Liver (tissue), 3 donors: Measurements from ENCODE around the gene TOMM22.

Experiments used
- EGR1 ChIP-seq, 2 donors: IDR thresholded peaks; 2 replicates each; pipeline ENCODE4 v1.6.1; 2016 to 2018; ENCODE audit warnings: antibody characterized with exemption in 2 of 2, low read depth in 2 of 2
- JUND ChIP-seq, 2 donors: IDR thresholded peaks; 2 replicates each; pipeline ENCODE4 v1.6.1; 2016; ENCODE audit warnings: antibody characterized with exemption in 2 of 2
- RAD21 ChIP-seq, 2 donors: IDR thresholded peaks; 2 replicates each; pipeline ENCODE4 v1.6.1; 2016; ENCODE audit warnings: antibody characterized with exemption in 2 of 2, mild to moderate bottlenecking in 2 of 2
- SP1 ChIP-seq: IDR thresholded peaks from 2 replicates; pipeline ENCODE4 v1.6.1; 2018; ENCODE audit warnings: antibody characterized with exemption, mild to moderate bottlenecking
- YY1 ChIP-seq: IDR thresholded peaks from 2 replicates; pipeline ENCODE4 v1.6.1; 2016; ENCODE audit warnings: antibody characterized with exemption, mild to moderate bottlenecking
- TF ChIP-seq, protein P1 (sequence below): fragments of 150-350 bp; IDR thresholded peaks from 2 replicates; pipeline ENCODE4 v1.5.1; 2017; ENCODE audit warnings: improper control_type of control experiment, low read depth, low read length; ENCODE audit not compliant: missing input control
- TF ChIP-seq, protein P2 (sequence below): IDR thresholded peaks from 2 replicates; pipeline ENCODE4 v1.6.1; 2016; ENCODE audit warnings: antibody characterized with exemption
- TF ChIP-seq, protein P3 (sequence below): IDR thresholded peaks from 2 replicates; pipeline ENCODE4 v1.6.1; 2016; ENCODE audit warnings: antibody characterized with exemption
- TF ChIP-seq, protein P4 (sequence below): IDR thresholded peaks from 2 replicates; pipeline ENCODE4 v1.6.1; 2016; ENCODE audit warnings: antibody characterized with exemption
- TF ChIP-seq, protein P5 (sequence below): IDR thresholded peaks from 2 replicates; pipeline ENCODE4 v1.6.1; 2016; ENCODE audit warnings: antibody characterized with exemption, mild to moderate bottlenecking
- donor health status: healthy.
- donor health status: healthy.

DNA sequence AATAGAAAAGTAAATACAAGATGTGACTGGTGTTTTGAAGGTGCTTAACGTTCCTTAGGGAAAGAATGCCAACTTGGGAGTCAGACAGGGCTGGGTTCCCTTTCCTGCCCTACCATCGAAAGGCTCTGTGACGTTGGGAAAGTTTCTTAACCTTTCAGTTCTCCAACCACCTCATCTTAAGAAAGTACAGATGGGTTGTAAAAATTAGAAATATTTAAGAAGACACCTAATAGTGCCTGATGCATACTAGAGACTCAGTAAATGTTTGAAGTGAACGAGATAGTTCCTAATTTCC is 25.1 kb downstream of the TOMM22 start:
- TF ChIP-seq, protein P1, sequence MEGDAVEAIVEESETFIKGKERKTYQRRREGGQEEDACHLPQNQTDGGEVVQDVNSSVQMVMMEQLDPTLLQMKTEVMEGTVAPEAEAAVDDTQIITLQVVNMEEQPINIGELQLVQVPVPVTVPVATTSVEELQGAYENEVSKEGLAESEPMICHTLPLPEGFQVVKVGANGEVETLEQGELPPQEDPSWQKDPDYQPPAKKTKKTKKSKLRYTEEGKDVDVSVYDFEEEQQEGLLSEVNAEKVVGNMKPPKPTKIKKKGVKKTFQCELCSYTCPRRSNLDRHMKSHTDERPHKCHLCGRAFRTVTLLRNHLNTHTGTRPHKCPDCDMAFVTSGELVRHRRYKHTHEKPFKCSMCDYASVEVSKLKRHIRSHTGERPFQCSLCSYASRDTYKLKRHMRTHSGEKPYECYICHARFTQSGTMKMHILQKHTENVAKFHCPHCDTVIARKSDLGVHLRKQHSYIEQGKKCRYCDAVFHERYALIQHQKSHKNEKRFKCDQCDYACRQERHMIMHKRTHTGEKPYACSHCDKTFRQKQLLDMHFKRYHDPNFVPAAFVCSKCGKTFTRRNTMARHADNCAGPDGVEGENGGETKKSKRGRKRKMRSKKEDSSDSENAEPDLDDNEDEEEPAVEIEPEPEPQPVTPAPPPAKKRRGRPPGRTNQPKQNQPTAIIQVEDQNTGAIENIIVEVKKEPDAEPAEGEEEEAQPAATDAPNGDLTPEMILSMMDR, result no peak
- no peak for TF ChIP-seq YY1
- TF ChIP-seq, protein P2, sequence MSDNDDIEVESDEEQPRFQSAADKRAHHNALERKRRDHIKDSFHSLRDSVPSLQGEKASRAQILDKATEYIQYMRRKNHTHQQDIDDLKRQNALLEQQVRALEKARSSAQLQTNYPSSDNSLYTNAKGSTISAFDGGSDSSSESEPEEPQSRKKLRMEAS, result no peak
- TF ChIP-seq SP1, result no peak
- TF ChIP-seq, protein P3, sequence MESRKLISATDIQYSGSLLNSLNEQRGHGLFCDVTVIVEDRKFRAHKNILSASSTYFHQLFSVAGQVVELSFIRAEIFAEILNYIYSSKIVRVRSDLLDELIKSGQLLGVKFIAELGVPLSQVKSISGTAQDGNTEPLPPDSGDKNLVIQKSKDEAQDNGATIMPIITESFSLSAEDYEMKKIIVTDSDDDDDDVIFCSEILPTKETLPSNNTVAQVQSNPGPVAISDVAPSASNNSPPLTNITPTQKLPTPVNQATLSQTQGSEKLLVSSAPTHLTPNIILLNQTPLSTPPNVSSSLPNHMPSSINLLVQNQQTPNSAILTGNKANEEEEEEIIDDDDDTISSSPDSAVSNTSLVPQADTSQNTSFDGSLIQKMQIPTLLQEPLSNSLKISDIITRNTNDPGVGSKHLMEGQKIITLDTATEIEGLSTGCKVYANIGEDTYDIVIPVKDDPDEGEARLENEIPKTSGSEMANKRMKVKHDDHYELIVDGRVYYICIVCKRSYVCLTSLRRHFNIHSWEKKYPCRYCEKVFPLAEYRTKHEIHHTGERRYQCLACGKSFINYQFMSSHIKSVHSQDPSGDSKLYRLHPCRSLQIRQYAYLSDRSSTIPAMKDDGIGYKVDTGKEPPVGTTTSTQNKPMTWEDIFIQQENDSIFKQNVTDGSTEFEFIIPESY, result no peak
- TF ChIP-seq, protein P4, sequence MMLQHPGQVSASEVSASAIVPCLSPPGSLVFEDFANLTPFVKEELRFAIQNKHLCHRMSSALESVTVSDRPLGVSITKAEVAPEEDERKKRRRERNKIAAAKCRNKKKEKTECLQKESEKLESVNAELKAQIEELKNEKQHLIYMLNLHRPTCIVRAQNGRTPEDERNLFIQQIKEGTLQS, result no peak
- no peak for TF ChIP-seq JUND (IDR thresholded peaks at IDR 0.05)
- no peak for TF ChIP-seq EGR1 (IDR thresholded peaks at IDR 0.05; ENCODE audit: low read depth in 2 of 2)
- TF ChIP-seq, protein P5, sequence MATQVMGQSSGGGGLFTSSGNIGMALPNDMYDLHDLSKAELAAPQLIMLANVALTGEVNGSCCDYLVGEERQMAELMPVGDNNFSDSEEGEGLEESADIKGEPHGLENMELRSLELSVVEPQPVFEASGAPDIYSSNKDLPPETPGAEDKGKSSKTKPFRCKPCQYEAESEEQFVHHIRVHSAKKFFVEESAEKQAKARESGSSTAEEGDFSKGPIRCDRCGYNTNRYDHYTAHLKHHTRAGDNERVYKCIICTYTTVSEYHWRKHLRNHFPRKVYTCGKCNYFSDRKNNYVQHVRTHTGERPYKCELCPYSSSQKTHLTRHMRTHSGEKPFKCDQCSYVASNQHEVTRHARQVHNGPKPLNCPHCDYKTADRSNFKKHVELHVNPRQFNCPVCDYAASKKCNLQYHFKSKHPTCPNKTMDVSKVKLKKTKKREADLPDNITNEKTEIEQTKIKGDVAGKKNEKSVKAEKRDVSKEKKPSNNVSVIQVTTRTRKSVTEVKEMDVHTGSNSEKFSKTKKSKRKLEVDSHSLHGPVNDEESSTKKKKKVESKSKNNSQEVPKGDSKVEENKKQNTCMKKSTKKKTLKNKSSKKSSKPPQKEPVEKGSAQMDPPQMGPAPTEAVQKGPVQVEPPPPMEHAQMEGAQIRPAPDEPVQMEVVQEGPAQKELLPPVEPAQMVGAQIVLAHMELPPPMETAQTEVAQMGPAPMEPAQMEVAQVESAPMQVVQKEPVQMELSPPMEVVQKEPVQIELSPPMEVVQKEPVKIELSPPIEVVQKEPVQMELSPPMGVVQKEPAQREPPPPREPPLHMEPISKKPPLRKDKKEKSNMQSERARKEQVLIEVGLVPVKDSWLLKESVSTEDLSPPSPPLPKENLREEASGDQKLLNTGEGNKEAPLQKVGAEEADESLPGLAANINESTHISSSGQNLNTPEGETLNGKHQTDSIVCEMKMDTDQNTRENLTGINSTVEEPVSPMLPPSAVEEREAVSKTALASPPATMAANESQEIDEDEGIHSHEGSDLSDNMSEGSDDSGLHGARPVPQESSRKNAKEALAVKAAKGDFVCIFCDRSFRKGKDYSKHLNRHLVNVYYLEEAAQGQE, result no peak
- no peak for TF ChIP-seq RAD21 (IDR thresholded peaks at IDR 0.05)
